Thyroid gland (tissue), 4 donors: Measurements from ENCODE around the gene FXYD1. TPM values are rescaled to one million over a fixed set of nuclear protein-coding genes. Genes with fewer than 3 reads are reported as not detected.
"Not testable (repeated sequence)": the region's sequence is repeated elsewhere in the genome, so short reads cannot be mapped to it uniquely, and the experiment has no call there.

Experiments
- DNase-seq, 2 donors: peaks; one replicate each; pipeline ENCODE4 v3.0.0-alpha.2; 2019
- H3K27ac ChIP-seq, 3 donors: fragments of 200-600 bp; sonication (generic); 1 replicate in 2 of 3; 2 replicates in 1 of 3; pipeline ENCODE4 v1.5.1; 2016 to 2019; ENCODE audit warnings: mild to moderate bottlenecking in 1 of 3, moderate library complexity in 1 of 3
- H3K27me3 ChIP-seq: fragments of 200-600 bp; sonication (generic); one replicate; pipeline ENCODE4 v1.5.1; 2019
- H3K36me3 ChIP-seq, 2 donors: fragments of 200-600 bp; sonication (generic); one replicate each; pipeline ENCODE4 v1.5.1; 2016 to 2019
- H3K4me1 ChIP-seq, 2 donors: fragments of 200-600 bp; sonication (generic); one replicate each; pipeline ENCODE4 v1.5.1; 2017 to 2019
- H3K4me3 ChIP-seq, 3 donors: fragments of 200-600 bp; sonication (generic); replicated peaks in 1 of 3; 1 replicate in 2 of 3; 2 replicates in 1 of 3; pipeline ENCODE4 v1.5.1; 2016; ENCODE audit warnings: mild to moderate bottlenecking in 1 of 3
- H3K9me3 ChIP-seq: fragments of 200-600 bp; sonication (generic); one replicate; pipeline ENCODE4 v1.5.1; 2017
- CTCF ChIP-seq, 6 experiments: fragments of 200-600 bp in 3 of 6; fragments of 450-650 bp in 3 of 6; sonication (generic) in 3 of 6; IDR thresholded peaks; one replicate each; pipeline ENCODE4 v1.5.1; 2016 to 2019; ENCODE audit warnings: antibody characterized with exemption in 6 of 6, mild to moderate bottlenecking in 2 of 6, inconsistent platforms in 1 of 6, moderate library complexity in 1 of 6
- POLR2A ChIP-seq, 2 donors: fragments of 450-650 bp; IDR thresholded peaks; one replicate each; pipeline ENCODE4 v1.6.1; 2017; ENCODE audit warnings: antibody characterized with exemption in 2 of 2, mild to moderate bottlenecking in 2 of 2, moderate library complexity in 1 of 2
- WGBS, 2 donors: methylation state at CpG; one replicate each; pipeline ENCODE4 v1.1.5; 2017; 5-methylcytosine and 5-hydroxymethylcytosine counted together
- intact Hi-C: fragments of 100-400 bp; cut with DNase I; formaldehyde crosslinking; loops from one replicate; pipeline ENCODE4 v1.15.1; 2023
- total RNA-seq, 4 donors: library from RNA; depleted of rRNA; stranded (reverse); fragments of >200 nt; gene quantifications; one replicate each; pipeline ENCODE4 v1.2.3, GENCODE V29; 2016

The FXYD1 gene
- total RNA-seq, 4 donors from 2014 or later = 1.1 to 26.3 (median 8.8) TPM

GRCh38 chr19:35099155-35099896 lies 39.3 kb upstream of the FXYD1 start:
- intact Hi-C loops = no loop called here
- TF ChIP-seq CTCF (IDR thresholded peaks at IDR 0.05) = no peak
- no peak for TF ChIP-seq POLR2A (IDR thresholded peaks at IDR 0.05)
- Histone ChIP-seq H3K36me3 (no peaks in the 10 kb centered on the region), H3K4me3 (no peak overlapping the region), H3K9me3 (no peaks in the 10 kb centered on the region), H3K27me3 (no peaks in the 10 kb centered on the region), H3K4me1 (no peaks in the 10 kb centered on the region), H3K27ac (no peak overlapping the region)
- no peak for DNase-seq
- WGBS, 2 donors = 81 to 82% methylated on average over 16 to 18 of the region's 21 CpGs

DNA sequence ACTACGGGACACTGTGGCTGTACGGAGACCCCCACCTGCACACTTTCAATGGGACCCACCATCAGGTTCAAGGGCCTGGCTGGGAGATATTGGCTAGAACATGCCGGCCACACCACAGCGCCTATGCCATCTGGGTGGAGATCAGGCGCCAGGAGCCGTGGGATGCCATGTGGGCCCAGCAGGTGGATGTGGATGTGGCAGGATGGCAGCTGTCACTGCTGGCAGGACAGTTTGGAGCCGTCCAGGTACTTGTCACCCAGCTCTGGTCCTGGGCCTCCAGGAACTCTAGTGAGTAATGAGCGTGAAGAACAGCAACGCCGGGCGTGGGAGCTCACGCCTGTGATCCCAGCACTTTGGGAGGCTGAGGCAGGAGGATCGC lies 38.7 kb upstream of the FXYD1 start:
- no peak for DNase-seq
- H3K27me3 ChIP-seq = no peaks in the 10 kb centered on the region
- no peaks in the 10 kb centered on the region for H3K4me1 ChIP-seq
- TF ChIP-seq POLR2A (IDR thresholded peaks at IDR 0.05) (no peak), CTCF (IDR thresholded peaks at IDR 0.05) (no peak)
- no peaks in the 10 kb centered on the region for H3K36me3 ChIP-seq
- H3K9me3 ChIP-seq = no peaks in the 10 kb centered on the region
- intact Hi-C loops = no loop called here
- no peak overlapping the region for H3K27ac ChIP-seq
- 87 to 91% methylated on average over 11 to 13 of the region's 13 CpGs for WGBS, 2 donors
- H3K4me3 ChIP-seq = no peak overlapping the region

GRCh38 chr19:35100588-35101533 lies 37.8 kb upstream of the FXYD1 start:
- 70 to 74% methylated on average over 14 to 15 of the region's 16 CpGs for WGBS, 2 donors
- Histone ChIP-seq H3K27me3 (no peaks in the 10 kb centered on the region), H3K9me3 (no peaks in the 10 kb centered on the region), H3K4me1 (no peaks in the 10 kb centered on the region), H3K27ac (no peak overlapping the region), H3K4me3 (no peak overlapping the region), H3K36me3 (no peaks in the 10 kb centered on the region)
- DNase-seq = no peak
- TF ChIP-seq CTCF (IDR thresholded peaks at IDR 0.05) = no peak
- TF ChIP-seq POLR2A (IDR thresholded peaks at IDR 0.05) = no peak
- intact Hi-C loops = no loop called here

DNA sequence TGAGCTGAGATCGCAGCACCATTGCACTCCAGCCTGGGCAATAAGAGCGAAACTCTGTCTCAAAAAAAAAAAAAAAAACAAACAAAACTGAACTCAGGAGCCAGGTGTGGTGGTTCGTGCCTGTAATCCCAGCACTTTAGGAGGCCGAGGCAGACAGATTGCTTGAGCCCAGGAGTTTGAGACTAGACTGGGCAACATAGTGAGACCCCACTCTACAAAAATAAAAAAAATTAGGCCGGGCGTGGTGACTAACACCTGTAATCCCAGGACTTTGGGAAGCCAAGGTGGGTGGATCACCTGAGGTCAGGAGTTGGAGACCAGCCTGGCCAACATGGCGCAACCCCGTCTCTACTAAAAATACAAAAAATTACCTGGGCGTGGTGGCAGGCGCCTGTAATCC lies 36.7 kb upstream of the FXYD1 start:
- H3K27ac ChIP-seq, H3K4me1 ChIP-seq, H3K4me3 ChIP-seq, intact Hi-C loops, DNase-seq, H3K9me3 ChIP-seq, H3K27me3 ChIP-seq, H3K36me3 ChIP-seq: not testable (repeated sequence)
- WGBS, 2 donors = 95 to 96% methylated on average over 10 of the region's 10 CpGs

- WGBS, 2 donors = 70 to 71% methylated on average over 10 of the region's 10 CpGs
- H3K27me3 ChIP-seq, DNase-seq, H3K27ac ChIP-seq, H3K4me3 ChIP-seq, H3K36me3 ChIP-seq, intact Hi-C loops, H3K9me3 ChIP-seq, H3K4me1 ChIP-seq: not testable (repeated sequence)
These were observed 35.0 kb upstream of the FXYD1 start for GRCh38 chr19:35103614-35104013.

GRCh38 chr19:35104361-35104760 lies 34.3 kb upstream of the FXYD1 start:
- H3K4me3 ChIP-seq = no peak overlapping the region
- no peaks in the 10 kb centered on the region for H3K36me3 ChIP-seq
- no peaks in the 10 kb centered on the region for H3K4me1 ChIP-seq
- intact Hi-C loops = no loop called here
- DNase-seq = no peak
- no peaks in the 10 kb centered on the region for H3K27me3 ChIP-seq
- TF ChIP-seq CTCF (IDR thresholded peaks at IDR 0.05) (no peak), POLR2A (IDR thresholded peaks at IDR 0.05) (no peak)
- H3K27ac ChIP-seq = no peak overlapping the region
- WGBS, 2 donors = 51 to 72% methylated on average over 6 to 7 of the region's 11 CpGs
- H3K9me3 ChIP-seq = no peaks in the 10 kb centered on the region
